GM18858 (cell line): Measurements from ENCODE around the gene PEF1.
"Not testable (repeated sequence)": the region's sequence is repeated elsewhere in the genome, so short reads cannot be mapped to it uniquely, and the experiment has no call there.

ENCODE experiments used
- ATAC-seq: cut with Tn5 transposase; IDR thresholded peaks from one replicate; pipeline ENCODE4 v1.9.1; 2021; ENCODE audit not compliant: unreplicated experiment

PEF1 gene

DNA sequence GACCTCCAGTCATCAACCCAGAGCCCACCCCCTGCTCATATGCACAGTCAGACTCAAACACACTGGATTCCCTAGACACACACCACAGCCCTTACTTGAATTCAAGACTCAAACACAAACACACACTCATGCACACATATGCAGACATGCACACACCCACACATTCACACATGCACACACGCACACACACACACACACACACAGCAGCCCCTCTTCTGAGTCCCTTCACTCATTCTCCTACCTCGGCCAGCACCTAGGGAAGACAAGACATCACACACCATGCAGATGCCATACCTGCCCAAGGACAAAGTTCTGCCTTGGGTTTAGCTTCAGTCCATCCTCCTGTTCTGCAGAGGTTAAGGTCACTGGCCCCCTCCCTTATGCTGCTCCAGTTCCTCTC is 28.7 kb downstream of the PEF1 start:
- no peak for ATAC-seq

DNA sequence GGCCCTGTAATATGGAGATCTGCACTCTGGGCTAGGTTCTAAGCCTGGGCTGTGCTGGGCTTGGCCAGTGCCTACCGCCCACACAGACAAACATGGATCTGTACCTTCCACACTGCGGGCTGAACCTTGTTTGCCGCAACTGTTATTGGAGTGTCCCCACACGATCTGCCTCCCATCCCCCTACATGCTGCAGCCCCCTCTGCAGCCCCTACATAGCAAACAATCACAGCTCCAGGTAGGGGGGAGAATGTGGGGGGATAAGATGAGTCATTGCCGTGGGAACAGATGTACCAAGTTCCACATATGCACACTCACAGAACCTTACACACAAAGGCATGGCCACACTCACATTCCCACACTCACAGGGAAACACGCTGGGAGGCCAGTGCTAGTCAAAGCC is 29.3 kb downstream of the PEF1 start:
- no peak for ATAC-seq

GRCh38 chr1:31614414-31615005 is 30.2 kb downstream of the PEF1 start:
- no peak for ATAC-seq

- ATAC-seq = no peak
These were observed 35.1 kb downstream of the PEF1 start for GRCh38 chr1:31609514-31610118.

DNA sequence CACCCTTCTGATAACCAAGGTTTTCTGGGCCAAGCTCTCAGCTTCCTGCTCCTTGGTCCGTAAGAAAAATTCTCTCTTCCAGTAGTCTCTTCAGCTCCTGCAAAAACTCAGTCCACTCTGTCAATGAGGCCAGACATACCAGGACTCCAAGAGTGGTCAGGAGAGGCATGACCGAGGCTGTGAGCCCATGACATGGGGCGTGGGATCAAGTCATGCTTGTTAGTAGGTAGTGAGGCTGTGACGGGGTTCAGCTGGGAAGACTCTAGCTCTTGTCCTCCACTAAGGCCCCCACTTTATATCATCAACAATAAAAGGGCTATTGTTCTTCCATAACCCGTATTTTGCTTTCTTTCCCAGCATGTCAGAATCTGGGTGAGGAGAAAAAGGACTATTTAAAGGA is 37.3 kb downstream of the PEF1 start:
- ATAC-seq = no peak

- ATAC-seq = peak; percentile 74
These were observed 38.7 kb downstream of the PEF1 start for GRCh38 chr1:31605908-31606427.

DNA sequence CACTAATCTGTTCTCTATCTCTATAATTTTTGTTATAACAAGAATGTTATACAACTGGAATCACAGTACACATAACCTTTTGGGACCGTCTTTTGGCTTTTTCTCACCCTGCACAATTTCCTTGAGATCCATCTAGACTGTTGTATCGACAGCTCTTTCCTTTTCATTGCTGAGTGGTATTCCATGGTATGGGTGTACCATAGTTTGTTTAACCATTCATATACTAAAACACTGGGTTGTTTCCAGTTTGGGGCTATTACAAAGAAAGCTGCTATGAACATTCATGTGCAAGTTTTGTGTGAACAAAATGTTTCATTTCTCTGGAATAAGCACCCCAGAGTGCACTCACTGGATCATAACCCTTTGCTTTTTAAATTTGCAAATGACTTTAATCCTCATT is 42.6 kb downstream of the PEF1 start:
- no peak for ATAC-seq

DNA sequence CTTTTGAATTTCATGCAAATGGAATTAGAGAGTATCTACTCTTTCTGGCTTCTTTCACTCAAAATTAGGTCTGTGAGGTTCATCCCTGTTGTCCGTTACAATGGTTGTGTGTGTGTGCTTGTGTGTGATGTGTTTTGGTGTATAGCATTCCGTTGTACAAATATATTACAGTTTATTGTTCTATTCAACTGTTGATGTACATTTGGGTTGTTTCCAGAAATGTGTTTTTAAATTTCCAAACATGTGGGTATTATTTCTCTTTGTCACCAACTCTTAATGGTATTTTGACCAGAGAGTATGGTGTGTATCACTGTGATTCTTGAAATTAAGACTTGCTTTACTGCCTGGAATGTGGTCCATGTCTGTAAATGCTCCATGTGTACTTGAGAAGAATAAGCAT is 44.0 kb downstream of the PEF1 start:
- ATAC-seq = no peak

DNA sequence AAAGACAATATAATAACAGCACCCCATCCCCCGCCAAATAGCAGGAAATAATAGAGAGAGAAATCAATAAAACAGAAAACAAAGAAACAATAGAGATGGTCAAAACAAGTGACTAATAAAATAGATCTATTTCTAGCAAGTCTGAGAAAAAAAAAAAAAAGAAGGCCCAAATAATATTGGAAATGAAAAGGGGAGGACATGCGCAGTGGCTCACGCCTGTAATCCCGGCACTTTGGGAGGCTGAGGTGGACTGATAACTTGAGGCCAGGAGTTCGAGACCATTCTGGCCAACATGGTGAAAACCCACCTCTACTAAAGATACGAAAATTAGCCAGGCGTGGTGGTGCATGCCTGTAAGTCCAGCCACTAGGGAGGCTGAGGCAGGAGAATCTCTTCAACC is 45.7 kb downstream of the PEF1 start:
- no peak for ATAC-seq

DNA sequence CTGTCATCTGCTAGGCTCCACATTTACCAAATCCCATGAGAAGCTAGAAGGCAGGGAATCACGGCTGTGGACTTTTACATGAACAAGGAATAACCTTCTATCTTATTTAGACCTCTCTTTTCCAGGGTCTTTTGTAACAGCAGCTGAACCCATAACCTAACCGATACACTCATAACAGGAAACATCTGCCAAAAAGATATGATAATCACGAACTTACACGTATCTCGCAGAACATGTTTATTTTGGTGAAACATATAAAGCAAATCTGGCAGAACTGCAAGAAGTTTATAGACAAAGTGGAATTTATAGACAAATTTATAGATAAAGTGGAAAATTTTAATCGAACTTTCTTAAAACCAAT is 48.0 kb downstream of the PEF1 start:
- ATAC-seq = no peak

DNA sequence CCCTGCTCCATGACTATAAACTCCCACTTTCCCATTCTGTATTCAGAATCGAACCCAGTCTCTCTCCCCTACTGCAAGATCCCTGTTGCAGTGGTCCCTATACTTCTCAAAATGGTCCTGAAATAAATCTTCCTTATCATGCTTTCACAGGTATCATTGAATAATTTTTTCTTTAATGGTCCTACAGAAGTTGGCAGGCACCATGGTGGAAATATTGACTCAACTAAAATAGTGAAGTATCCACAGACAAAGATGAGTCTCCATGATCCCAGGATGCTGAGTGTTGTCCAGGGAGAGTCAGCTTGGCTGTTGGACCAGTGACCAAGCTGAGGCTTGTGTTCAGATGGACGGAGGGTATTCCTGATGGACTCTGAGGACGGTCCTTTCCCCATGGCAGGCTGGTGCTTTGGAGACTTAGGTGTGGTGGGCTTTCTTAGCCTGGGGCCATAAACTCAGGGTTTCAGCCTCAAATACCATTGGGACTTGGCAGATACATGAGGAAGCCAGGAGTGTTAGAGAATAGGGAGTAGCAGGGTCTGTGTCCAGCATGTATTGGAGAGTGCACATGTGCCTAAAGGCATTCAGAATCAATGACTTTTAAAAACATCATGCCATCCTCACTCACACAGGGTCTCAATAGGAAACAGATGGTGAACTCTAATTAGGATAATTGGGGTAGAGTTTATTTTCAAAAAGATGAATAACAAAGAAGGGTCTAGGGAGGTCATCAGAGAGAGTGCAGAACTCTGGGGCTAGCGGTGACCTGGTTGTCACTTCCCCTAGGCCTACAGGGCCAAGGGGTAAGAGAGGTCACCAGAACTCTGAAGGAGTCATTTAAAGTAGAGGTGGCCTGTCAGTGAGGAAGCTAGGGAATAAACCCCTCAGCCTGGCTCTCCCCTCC is 48.6 kb downstream of the PEF1 start:
- no peak for ATAC-seq

DNA sequence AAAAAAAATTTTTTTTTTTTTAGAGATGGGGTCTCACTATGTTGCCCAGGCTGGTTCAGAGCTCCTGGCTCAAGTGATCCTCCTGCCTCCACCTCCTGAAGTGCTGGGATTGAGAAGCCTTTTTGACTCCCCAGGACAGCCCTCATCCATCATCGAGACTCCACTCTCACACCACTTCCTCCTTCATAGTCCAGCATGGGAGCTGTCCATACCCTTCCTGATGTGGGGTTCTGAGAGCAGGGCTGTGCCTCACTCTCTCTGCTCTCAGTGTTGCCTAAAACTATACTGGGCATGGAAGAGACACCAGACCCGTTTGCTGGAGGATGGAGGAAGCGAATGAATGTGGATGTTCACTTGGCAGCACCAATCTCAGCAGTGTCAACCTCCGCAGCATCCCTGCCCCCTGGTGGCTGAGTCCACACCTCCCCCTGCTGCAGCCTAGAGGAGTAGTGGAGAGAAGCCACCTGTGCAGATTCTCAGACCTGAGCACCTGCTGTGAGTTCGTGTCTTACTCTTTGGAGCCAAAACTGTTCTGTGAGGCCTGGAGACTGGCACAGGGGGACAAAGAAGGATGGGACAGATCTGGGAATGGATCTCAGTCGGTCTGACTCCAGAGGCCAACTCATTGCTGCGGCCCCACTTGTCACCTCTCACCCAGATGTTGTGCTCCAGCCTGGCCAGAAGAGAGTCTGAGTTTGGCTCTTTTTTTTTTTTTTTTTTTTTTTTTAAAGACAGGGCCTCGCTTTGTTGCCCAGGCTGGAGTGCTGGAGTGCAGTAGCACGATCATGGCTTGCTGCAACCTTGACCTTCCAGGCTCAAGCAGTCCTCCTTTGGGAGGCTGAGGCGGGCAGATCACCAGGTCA is 50.7 kb downstream of the PEF1 start:
- no peak for ATAC-seq

DNA sequence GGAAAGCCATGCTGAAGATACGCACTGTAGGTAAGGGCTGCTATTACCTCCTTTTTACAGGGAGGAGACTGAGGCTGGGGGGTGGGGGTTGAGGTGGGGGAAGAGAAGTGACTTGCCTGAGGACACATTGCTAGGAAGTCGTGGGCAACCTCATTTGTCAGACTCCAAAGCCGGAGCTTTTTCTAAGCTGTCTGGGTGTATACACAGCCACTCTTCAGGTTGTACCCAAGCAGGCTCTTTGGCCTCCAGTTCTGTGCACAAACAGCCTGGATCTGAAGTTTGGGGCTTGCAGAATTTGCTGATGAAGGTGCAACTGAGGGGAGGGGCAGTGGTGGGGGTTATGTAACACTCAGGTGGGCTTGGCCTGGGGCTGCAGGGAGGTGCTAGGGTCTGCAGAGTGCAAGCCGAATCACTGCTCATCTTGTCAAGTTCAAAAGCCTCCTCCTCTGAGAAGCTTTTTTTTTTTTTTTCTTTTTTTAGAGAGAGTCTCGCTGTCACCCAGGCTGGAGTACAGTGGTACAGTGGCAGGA is 51.5 kb downstream of the PEF1 start:
- no peak for ATAC-seq

GRCh38 chr1:31592132-31592531 is 52.5 kb downstream of the PEF1 start:
- no peak for ATAC-seq

- no peak for ATAC-seq
These were observed 53.1 kb downstream of the PEF1 start for GRCh38 chr1:31591425-31592093.

DNA sequence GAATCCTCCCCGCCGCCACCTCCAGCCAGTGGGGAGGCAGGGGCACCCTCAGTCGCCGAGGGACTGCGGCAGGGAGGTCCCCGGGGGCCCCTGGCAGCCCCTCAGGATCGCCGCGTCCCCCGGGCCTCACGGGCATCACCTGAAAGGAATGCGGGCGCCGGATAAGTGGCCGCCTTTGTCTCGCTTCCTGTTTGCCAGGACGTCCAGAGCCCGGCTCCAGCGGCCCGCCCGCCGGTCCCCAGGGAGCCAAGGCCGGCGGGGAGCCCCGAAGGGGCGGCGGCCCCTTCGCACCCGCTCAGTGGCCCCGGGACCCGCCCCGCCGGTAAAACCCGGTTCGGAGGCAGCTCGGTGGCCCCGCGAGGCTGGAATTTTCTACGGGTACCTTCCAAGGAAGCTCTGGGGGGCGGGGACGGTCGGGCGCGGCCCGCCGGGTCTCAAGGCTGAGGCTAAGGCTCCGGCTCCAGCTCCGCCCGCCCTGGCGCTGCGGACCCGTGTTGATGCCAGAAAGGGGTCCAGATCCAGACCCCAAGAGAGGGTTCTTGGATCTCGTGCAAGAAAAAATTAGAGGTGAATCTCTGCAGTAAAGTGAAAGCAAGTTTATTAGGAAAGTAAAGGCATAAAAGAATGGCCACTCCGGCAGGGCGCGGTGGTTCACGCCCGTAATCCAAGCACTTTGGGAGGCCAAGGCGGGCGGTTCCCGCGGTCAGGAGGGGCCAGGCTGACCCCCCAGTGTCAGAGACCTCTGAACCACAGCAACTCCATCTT is 55.7 kb downstream of the PEF1 start:
- no peak for ATAC-seq

DNA sequence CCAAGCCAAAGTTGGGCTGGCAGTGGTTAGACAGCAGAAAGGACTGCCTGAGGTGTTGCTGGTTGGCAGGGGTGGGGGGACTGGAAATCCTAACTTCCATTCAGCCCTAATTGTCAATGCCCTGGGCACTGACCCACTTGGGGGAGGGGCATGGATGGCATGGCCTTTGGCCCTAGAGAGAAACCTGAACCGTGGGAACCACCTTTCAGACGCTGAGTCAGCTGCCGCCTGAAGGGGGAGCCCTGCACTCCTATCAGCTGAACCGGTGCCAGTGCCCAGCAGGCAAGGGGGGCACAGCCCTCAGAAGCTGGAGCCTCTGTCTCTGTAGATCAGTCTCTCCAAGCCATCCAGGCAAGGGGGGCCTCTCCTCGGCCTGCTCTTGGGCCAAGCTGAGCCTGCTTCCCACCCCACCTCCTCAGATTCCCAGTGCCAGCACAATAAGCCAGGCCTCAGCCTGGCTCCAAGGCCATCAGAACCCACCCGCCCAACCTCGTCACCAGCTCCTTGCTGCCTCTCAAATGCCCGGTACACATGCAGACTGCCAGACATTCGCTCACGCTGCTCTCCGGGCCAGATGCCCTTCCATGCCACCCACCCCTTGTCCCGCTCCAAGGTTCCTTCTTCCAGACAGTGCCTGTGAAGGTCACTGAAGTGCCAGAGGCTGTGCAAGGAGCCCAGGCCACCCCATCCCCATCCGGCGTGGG is 56.8 kb downstream of the PEF1 start:
- ATAC-seq = no peak

DNA sequence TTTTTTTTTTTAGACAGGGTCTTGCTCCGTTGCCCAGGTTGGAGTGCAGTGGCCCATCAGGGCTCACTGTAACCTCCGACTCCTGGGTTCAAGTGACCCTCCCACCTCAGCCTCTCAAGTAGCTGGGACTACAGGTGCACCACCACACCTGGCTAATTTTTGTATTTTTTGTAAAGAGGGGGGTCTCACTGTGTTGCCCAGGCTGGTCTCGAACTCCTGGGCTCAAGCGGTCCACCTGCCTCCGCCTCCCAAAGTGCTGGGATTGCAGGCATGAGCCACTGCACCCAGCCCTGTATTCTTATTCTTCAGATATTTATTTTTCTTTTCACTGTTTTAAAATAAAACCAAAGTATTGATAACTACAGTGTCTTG is 57.4 kb downstream of the PEF1 start:
- ATAC-seq = not testable (repeated sequence)
